ENCODE data around the gene HORMAD2.

Gene HORMAD2

DNA sequence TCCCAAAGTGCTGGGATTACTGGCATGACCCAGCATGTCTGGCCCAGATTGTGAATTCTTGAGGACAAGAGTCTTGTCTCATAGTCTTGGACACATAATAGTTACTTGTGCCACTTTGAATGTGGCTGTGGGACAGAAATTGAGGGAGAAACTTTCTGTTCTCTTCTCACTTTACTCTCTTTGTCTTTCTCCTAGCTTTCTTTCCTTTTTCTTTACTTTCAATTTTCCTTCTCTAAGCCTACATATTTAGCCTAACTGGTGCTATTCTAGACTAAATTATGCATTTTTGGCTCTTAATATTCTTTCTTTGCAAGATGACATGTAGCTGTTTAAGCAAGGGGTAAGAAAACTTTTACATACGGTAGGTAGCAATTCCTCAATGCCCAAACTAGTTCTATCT, 33.2 kb downstream of the HORMAD2 start:
- DNase-seq, result no peak

DNA sequence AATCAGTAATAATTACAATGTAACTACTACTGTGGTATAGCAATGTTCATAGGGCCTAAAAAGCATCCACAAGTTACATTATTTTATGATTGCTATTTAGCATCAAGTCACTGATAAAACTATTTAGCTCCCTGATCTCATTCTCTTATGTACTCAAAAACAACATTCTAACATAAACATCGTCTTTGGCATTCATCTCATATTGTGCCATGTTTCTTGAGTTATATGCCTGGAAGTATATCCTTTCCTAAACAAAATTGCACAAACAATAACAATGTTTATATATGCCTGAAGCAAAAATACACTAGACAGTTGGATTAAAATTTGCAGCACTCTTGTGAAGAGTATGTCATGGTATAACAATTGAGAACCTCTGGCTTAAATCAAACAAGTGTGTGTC, 34.1 kb downstream of the HORMAD2 start:
- DNase-seq, result no peak

DNA sequence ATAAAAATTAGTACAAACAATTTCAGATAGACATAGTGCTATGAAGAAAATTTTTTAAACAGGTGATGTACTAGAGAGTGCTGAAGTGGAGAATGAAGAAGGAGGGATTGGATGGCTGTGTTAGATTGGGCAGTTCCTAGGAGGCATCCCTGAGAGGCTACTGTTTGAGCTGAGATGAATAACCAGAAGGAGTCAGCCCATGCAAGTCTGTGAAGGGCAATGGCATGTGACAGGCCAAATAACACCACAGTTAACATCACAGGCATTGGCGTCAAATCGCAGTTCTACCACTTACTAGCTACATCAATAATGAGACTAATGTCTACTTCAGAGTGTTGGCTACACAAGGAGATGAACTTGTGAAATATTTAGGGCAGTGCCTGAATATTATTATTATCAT, 35.4 kb downstream of the HORMAD2 start:
- no peak for DNase-seq

DNA sequence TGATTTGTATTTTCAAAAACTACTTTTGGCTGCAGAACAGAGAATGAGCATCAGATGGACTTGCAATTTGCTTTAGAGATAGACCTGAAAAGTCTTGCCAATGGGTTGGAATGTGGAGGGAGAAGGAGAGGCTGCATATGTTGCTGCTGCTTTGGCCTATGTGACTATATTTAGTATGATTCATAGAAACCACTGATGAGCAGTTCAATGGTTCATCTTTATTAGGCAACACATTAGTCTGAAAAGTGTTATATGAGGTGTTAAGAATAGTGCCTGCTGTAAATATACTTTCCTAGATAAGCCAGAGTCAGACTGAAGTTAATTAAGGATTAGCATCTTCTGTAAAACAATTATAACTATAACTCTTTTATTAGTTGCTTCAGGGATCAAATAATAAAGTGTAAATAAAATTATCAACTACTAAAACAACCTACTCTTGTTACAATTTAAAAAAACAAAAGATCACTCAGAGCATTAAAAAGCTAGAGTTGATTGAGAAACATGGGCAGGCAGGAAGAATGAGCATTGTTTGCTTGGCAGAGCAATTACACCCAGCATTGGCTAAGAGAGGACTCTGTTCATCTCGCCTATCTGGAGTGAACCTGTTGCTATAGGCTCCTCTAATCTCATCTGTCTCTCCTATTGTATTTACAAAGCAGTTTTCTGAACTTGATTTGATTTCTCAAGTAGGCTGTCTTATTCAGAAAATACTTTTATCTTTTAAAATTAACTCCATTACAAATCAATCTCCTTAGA, 36.3 kb downstream of the HORMAD2 start:
- no peak for DNase-seq

DNA sequence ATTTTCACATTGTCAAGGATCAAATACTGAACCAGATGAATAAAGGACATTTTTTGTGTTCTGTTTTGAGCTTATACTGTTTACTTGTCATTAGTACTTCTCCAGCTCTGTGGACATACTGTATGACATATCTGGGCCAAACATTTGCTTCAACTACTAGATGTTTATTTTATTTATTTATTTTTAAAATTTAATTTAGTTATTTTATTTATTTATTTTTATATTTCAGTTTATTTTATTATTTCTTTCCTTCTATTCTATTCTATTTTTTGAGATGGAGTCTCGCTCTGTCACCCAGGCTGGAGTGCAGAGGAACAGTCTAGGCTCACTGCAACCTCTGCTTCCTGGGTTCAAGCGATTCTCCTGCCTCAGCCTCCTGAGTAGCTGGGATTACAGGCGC, 37.0 kb downstream of the HORMAD2 start:
- no peak for DNase-seq

DNA sequence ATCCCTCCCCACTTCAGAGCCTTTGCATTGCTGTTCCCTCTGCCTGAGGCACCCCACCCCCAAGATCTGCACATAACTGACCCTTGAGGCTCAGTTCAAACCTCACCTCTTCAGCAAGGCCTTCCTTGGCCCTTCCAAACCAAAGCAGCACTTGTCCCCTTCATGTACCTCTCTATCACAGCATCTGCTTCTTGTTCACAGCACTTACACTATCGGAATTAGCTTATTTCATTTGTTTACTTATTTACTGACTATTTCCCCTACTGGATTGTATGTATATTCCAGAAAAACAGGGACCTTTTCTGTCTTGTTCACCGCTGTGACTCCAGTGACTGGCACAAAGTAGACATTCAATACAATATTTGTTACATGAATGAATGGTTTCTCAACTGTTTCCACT, 38.0 kb downstream of the HORMAD2 start:
- DNase-seq, result no peak

DNA sequence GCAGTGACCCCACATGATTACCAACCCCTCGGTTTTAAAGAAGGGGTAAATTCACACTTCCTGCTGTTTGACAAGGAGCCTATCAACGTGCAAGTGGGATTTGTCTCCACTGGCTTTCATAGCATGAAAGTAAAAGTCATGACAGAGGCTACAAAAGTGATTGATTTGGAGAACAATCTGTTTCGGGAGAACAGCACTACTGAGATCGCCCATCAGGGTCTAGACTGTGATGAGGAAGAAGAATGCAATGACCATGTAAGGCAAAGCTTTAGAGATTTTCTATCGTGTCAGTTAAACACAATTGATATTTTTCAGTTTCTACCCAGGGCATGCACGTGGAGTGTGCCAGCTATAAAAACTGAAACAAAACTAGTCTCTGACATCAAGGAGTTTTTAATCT, 41.7 kb downstream of the HORMAD2 start:
- no peak for DNase-seq

DNA sequence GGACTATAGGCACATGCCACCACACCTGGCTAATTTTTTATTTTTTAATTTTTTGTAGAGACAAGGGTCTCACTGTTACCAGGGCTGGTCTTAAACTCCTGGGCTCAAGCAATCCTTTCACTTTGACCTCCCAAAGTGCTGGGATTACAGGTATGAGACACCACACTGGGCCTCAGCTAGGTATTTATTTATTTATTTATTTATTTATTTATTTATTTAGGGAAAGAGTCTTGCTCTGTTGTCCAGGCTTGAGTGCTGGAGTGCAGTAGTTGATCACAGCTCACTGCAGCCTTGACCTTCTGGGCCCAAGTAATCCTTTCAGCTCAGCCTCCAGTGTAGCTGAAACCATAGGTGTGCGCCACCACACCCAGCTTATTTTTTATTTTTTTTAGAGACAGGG, 43.2 kb downstream of the HORMAD2 start:
- DNase-seq, result no peak

DNA sequence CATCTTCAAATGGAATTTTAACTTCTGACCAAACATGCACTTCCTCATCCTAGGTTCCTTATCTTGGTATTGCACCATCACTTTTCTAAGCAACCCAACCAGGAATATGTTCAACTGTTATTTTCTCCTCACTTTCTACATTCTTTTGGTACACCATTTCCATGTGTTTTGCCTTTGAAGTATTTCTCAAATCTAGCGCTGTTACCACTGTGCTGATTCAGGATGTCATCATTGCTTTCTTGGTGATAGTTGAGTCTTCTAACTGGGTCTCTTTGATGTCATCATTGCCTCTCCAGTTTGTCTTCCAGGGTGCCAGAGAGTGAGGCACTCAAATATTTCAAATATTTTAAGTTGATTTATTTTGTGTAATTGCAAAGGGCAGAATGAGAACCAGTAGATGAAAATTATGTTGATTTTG, 47.5 kb downstream of the HORMAD2 start:
- DNase-seq, result no peak

DNA sequence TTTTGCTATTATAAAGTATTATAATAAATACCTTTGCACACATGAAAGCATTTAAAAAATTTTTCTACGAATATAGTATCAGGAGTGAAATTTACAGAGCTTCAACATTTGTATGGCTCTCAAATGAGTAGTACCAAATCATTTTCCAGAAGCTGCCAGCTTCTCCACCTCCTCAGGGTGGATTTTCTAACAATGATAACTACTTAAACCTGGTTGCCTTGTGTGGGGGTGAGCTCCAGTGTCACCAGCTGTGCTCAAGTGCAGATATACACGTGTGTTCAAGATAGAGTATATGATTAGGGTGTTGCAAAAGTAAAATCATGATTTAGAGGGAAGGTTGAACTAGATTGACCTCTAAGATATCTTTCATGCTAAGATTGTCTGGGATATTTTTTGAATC, 48.2 kb downstream of the HORMAD2 start:
- no peak for DNase-seq

DNA sequence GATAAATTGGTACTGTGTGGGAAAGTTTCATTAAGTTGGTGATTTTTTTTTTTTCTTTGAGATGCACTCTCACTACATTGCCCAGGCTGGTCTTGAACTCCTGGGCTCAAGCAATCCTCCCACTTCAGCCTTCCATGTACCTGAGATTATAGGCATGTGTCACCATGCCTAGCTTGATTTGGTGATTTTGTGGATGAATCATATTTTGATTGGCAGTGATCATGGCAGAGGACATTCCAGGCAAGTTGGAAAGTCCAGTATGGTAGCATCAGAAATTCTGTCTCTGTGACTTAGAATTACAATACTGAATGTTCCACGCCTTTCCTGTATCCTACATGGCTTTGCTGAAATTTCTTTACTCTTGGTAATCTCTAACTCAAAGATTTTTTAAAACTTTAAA, 49.4 kb downstream of the HORMAD2 start:
- no peak for DNase-seq

DNA sequence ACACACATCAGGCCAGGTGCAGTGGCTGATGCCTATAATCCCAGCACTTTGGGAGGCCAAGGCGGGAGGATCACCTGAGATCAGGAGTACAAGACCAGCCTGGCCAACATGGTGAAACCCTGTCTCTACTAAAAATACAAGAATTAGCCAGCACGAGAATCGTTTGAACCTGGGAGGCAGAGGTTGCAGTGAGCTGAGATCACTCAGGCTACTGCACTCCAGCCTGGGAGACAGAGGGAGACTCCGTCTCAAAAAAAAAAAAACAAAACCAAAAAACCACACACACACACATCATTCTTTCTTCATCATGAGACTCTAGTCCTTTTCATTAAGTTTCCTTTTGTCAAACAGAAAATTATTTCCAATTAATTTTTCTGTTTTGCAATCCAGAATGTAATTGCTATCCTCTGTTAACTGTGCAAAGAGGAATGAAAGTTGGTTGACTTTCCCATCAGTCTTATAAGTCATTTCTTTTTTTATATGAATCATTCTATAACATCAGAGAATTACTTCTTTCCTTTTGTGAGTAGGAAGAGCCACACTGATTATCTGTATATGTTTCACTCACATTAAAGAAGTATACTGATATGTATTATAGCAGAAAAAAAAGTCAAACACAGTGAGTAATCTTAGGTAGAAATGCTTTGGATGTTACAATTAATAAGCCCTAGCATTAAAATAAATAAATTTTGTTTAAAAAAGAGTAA, 52.2 kb downstream of the HORMAD2 start:
- DNase-seq, result no peak

DNA sequence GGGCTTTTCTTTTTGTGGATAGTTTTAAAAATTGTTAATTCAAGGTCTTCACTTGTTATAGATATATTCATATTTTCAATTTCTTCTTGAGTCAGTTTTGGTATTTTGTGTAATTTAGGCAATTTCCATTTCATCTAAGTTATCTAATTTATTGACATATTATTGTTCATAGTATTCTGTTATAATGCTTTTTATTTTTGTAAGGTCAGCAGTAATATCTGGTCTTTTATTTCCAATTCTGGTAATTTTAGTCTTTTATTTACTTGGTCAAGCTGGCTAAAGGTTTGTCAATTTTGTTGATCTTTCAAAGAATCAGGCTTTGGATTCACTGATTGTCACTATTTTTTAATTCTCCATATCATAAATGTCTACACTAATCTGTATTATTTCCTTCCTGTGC, 60.1 kb downstream of the HORMAD2 start:
- no peak for DNase-seq

DNA sequence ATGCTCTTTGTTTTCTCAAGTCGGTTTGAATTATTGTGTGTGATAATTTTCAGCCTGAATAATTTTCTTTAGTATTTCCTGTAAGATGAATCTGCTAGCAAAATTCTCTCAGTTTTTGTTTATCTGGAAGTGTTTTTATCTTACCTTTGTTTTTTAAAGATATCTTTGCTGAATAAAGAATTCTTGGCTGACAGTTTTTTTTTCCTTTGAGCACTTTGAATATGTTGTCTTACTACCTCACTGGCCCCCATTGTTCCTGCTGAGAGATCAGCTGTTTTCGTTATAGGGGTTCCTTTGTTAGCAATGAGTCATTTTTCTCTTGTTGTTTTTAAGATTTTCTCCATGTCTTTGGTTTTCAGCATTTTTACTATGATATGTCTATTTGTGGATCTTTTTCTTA, 63.0 kb downstream of the HORMAD2 start:
- no peak for DNase-seq

DNA sequence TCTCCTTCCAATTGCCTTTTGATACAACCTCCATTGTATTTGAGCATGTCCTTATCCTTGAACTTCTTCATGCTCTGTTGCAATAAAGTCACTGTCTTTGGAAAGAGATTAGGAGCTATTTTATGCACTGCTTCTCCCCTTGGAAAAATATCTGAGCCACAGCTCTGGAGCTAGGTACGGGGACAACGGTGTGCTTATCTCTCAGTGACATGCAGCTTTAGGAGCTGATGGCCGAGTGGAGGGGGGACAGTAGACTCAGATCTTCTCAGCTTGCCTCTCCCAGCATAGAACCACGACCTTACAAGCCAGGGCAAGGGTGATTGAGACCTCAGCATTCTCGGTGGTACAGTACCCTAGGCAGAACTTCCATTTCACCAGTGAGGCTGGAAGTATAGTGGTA, 64.1 kb downstream of the HORMAD2 start:
- DNase-seq, result no peak

DNA sequence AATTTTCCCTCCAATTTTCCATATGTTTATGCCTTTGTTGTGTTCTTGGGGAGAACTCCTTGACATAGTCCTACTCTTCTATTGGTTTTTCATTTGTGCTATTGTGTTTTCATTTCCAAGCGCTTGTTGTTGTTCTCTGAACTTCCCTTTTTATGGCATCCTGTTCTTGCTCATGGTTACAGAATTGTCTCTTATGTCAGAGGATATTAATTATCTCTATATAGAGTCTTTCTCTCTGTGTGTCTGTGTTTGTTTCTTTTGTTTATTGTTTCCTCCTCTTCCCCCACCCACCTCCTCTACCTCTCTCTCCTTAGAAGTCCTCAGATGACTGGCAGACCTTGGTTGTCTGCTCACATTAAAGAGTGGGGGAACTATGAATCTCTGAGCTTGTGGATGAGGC, 69.9 kb downstream of the HORMAD2 start:
- DNase-seq, result no peak

DNA sequence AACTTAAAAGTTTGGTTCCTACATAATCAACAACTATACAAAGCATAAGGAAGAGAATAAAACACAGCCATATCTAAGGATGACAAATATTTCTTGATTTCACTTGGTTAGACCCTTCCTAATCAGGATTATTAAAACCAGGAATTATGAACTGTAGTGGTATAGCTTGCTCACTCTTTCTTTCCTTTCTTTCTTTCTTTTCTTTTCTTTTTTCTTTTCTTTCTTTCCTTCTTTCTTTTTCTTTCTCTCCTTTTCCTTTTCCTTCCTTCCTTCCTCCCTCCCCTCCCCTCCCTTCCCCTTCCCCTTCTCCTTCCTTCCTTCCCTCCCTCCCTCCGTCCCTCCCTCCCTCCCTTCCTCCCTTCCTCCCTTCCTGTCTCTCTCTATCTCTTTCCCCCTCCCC, 78.0 kb downstream of the HORMAD2 start:
- no peak for DNase-seq

DNA sequence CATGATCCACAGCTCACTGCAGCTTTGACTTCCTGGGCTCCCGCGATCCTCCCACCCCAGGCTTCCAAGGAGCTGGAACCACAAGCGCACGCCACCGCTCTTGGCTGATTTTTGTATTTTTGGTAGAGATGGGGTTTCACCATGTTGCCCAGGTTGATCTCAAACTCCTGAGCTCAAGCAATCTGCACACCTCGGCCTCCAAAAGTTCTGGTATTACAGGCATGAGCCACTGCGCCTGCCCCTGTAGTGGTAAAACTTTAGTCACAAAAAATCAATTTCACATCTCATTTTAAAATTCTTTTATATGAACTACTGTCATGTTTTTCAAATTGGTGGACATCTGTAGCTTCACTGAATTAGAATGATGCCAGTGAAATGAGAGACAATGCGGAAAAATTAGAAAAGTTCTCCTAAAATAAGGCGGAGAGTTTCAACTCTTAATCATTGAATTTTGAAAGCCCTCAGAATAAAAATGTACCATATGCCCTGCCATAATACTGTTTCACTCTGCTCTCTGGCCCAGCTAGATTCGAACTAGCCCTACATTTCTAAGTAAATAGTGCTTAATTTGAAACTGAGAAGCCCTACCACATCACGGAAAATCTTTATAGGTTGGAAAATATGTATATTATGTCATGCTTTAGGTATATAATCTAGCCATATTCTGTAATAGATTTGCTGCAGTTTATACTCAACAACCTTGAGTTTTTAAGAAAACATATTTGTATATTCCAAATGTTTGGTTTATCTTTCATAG, 78.7 kb downstream of the HORMAD2 start:
- DNase-seq, result no peak

DNA sequence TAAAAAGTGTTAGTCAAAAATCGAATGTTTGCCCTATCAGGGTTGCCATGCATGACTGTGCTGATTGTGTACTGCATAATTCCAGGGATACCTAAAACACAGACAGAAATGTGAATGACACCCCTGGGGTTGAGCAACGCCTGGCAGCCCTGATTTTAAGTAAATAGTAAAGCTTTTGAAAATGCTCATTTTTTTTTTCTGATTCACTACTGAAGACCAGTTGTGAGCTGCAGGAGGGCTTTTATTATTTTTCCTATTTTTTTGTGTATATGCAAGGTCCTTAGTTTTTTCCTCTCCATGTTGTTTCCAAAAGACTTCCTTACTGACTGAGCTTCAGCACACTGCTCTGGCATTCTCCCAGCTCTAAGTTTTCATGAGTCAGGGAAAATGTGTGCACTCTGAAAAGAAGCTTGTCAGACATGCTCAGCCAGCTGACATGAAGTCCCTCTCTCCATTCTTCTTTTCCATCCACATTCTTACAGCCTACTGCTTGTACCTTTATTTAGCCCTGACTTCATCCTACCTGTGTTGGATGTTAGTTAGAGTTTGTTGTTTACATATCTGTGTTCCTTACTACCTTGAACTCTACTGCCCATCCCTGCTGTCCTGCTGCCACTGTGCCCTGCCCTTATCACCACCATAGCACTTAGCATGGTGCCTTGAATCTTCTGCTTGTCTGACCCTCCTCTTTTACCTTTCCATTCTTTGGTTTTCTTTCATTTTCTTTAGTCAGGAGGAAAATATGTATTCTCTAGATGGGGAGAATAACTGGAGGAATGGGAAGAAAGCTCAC, 79.5 kb downstream of the HORMAD2 start:
- no peak for DNase-seq

DNA sequence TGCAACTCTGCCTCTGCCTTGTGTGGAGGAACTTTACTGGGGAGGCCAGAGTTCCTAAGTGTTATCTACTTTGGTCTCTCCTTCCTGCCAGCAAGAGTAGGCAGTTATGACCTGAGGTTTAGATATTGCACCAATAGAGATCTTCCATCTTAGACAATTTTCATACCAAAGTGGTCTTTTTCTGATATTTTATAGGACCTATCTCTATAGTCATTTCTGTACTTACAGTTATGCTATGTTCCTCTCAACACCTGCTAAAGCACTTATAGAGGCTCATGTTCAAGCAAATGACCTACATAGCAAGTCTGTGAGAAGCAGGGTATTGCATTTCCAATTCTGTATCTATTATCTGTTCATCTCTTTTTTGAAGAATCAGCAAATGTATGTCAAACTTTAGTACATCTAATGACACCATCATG, 80.8 kb downstream of the HORMAD2 start:
- no peak for DNase-seq

DNA sequence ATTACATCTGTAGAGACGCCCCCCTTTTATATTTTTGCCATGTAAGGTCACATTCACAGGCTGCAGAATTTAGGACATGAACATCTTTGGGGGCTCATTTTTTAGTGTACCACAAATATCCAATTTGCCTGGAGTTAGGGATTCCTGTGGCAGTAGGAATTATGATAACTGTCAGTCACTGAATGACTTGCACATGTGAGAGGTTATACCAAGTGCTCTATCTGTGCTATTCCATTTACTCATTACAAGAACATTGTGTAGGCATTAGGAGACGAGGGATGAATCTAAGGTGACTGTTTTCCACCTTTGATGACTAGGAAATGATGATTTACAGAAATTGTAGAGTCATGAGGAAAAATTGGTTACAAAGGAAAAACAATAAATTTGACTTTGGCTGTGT, 87.0 kb downstream of the HORMAD2 start:
- DNase-seq, result no peak

DNA sequence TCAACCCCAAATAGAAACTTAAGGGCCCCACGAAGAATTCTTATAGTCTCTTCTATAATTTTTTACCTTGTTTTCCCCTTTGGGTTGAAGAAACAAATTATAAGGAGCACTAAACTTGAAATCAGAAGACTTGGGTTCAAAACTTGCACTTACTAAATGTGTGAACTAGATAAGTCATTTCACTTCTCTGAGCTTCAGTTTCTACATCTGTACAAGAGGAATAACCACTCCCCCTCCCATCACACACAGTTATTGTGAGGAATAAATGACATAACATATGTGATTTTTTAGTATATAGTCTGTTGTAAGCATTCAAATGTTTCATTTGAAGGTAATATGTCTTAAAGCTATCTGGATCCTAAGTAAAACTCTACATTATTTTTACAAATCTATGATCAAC, 87.5 kb downstream of the HORMAD2 start:
- DNase-seq, result no peak

DNA sequence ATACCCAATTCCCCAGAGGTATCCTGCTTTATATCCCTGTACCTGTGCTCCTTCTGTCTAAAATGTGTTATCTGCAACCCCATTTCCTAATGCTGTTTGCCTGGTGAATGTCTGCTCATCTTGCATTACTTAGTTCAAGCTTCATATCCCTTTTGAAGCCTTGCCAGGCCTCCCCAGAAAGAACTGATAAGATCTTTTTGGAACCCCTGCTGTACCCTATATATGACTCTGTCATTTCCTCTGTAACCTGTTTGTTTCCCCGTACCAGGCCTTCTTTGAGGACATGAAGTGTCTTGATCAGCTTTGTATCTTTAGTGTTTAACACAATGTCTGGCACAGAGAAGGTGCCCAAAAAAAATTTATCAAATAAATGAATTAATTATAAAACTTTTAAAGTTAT, 88.7 kb downstream of the HORMAD2 start:
- DNase-seq, result no peak
